ENCODE data around the gene PLA2G4D.

Gene PLA2G4D

DNA sequence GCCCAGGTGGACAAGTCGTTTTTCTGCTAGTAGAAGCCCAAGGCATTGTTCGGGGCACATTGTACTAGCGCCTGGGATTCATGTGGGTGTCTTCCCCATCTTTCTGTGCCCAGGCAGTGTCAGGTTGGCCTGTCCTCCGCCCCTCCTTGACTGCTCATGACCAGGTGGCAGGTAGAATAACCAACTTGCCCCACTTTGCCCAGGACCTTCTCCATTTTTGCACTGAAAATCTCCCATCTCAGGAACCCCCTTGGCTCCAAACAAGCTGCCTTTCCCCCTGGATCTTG is 33.9 kb downstream of the PLA2G4D start:
- TF ChIP-seq, protein P1, sequence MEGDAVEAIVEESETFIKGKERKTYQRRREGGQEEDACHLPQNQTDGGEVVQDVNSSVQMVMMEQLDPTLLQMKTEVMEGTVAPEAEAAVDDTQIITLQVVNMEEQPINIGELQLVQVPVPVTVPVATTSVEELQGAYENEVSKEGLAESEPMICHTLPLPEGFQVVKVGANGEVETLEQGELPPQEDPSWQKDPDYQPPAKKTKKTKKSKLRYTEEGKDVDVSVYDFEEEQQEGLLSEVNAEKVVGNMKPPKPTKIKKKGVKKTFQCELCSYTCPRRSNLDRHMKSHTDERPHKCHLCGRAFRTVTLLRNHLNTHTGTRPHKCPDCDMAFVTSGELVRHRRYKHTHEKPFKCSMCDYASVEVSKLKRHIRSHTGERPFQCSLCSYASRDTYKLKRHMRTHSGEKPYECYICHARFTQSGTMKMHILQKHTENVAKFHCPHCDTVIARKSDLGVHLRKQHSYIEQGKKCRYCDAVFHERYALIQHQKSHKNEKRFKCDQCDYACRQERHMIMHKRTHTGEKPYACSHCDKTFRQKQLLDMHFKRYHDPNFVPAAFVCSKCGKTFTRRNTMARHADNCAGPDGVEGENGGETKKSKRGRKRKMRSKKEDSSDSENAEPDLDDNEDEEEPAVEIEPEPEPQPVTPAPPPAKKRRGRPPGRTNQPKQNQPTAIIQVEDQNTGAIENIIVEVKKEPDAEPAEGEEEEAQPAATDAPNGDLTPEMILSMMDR (IDR thresholded peaks at IDR 0.05) = no peak

GRCh38 chr15:42059661-42060476 is 34.5 kb downstream of the PLA2G4D start:
- TF ChIP-seq, protein P1 (IDR thresholded peaks at IDR 0.05) = peak; percentile 97

- TF ChIP-seq, protein P1 (IDR thresholded peaks at IDR 0.05) = no peak
Measured at GRCh38 chr15:42058791-42059190, 35.6 kb downstream of the PLA2G4D start.

GRCh38 chr15:42057799-42058646 is 36.3 kb downstream of the PLA2G4D start:
- TF ChIP-seq, protein P1 (IDR thresholded peaks at IDR 0.05) = no peak

DNA sequence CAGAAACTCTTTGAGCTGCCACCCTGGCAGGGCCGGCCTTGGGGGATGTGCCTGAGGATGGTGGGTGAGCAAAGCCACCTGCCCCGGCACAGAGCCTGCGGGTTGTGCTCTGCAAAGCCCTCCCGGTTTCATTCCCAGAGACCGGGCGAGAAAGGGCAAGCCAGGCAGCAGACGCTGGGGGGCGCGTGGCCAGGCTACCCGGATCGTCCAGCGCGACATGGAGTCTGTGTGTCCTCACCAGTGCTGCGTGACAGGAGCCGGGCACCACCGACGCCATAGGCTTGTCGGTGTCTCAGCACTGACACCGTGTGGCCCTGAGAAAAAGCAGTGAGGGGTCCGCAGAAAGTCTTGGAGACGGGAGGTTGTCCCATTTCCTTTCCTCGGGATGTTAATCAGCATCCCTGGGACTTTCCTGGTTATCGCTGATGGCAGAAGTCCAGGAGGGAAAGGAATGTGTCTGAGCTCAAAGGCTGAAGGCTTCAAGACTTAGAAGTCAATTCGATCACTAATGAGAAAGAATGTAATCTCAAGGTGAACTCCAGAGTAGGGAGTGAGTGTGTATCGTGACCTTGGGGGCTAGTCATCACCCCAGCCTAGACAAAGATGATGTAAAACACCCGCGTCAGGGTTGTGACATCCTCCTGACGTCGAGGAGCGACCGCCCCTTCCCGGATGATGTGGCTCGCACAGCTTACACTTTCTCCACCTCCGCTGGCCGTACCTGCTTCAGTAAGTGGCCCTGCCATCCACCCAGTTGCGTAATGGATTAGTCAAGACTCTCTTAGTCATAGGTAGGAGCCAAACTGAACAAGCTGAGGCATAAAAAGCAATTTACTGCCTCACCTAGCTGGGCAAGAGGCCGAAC is 37.2 kb downstream of the PLA2G4D start:
- TF ChIP-seq, protein P1 (IDR thresholded peaks at IDR 0.05) = peak; percentile 71

- TF ChIP-seq, protein P1 (IDR thresholded peaks at IDR 0.05) = no peak
Measured at GRCh38 chr15:42053914-42054313, 40.4 kb downstream of the PLA2G4D start.

- TF ChIP-seq, protein P1 (IDR thresholded peaks at IDR 0.05) = no peak
Measured at GRCh38 chr15:42053010-42053409, 41.4 kb downstream of the PLA2G4D start.

Measured in LNCAP (cell line).